A673 (cell line): ENCODE data around the gene P2RX3.

Experiments used
- CTCF ChIP-seq: fragments of 300-800, 200-600 bp; sonication (generic); conservative IDR thresholded peaks from 2 replicates; pipeline ENCODE4 v1.5.1; 2017; ENCODE audit warnings: low read depth, mild to moderate bottlenecking, antibody characterized with exemption, low read length, moderate library complexity, mixed read lengths
- EZH2 ChIP-seq: fragments of 200-600 bp; sonication (generic); IDR thresholded peaks from 2 replicates; pipeline ENCODE4 v1.6.1; 2017; ENCODE audit warnings: borderline replicate concordance, low read depth, mild to moderate bottlenecking, mixed read lengths, antibody characterized with exemption, low read length; ENCODE audit not compliant: poor library complexity, severe bottlenecking

DNA sequence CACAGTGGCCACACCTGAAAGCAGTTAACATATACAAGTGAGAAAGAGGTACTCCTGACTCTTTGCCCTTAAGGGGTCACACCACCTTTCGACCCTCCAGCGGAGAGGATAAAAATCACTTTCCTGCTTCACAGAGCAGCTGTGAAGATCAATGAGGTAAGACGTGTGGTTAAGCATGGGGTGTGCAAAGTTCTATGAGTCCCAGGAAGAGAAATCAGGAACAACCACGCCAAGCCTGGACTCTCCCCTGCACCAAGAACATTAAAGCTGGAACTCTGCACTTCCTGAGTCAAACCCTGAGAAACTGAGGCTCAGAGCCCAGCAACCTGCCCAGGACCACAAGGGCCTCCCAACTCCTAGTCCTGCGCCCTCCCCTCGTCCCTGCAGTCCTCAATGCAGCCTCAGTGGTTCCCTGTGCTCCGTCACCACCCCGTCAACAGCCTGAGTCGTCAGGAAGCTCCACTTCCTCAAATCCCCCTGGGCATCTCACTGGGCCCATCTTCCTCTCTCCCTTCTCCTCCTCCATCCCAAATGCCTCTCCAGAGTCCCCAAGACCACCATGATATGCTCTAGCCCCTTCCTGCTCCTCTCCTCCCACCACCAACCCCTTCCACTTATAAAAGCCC, 31.1 kb upstream of the P2RX3 start:
- TF ChIP-seq CTCF = no peak
- TF ChIP-seq EZH2 = no peak
